NCI-H2196 (cell line): ENCODE data around the gene PLXDC2.
"Not testable (repeated sequence)": the region's sequence is repeated elsewhere in the genome, so short reads cannot be mapped to it uniquely, and the experiment has no call there.

Experiments
- DNase-seq: peaks from one replicate; lab custom pipeline; 2025; ENCODE audit not compliant: unreplicated experiment; lab: John Stamatoyannopoulos, UW

PLXDC2 gene

DNA sequence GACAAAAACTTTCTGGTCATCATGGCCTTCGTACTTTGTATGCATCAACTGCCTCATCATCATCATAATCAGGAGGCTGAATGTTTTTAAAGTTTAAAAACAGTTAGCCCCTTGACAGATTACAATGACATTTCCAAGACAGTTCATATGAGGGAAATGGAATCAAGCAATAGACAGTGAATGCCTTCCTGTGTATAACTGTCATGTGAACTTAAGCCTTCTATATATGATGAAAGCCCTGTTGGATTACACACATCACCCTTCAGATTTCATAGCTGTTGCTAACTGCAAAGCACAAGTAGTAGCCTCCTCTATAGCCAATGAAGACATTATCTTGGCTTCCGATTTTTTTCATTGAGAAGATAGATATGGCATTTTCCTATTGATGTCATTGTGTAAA is 154.0 kb downstream of the PLXDC2 start:
- no peak for DNase-seq

DNA sequence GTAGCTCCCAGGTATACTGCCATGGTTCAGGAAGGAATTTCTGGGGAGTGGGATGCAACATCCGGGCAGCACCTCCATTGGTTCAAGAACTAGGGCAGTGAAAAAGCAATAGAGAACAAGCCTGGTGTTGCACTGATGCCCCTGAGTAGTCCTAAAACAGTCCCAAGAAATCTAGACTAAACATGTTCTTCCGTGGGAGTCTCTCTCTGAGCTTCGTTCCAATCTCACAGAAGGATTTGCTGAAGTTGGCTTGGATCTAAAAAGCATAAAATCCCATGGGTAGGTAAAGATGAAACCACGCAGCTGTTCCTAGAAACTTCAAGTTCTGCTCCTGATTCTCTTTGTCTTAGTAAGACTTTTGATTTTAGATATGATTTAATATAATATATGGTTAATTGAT is 154.5 kb downstream of the PLXDC2 start:
- no peak for DNase-seq

DNA sequence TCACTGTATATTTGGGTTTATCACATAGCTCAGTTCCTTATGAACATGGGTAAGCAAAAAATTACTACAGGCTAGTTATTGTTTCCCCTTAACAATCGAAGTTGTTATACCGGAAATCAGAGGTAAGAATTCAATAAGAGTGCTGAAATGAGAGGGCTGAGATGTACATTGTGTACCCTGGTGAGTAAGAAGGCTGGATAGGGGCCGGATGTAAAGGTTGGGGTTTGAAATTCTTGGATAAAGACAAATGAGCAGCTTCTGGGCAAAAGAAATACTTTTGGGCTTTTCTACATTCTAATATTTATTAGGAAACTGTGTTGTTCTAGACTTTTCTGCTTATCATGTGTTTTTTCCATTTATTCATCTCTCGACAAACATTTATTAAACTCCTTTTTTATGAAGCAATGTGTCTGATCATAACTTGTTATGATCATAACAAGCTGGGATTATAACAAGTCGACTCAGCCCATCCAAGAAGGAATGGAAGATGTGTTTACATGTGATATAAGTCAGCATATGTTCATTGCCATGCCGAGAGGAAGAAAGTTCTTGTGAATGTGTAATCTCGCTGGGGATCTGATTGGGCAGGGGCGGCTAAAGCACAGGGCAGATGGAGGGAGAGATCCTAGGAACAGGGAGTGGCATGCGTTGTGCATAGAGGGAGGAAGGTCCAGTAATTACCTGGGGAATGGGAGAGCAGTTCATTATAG is 155.3 kb downstream of the PLXDC2 start:
- no peak for DNase-seq

DNA sequence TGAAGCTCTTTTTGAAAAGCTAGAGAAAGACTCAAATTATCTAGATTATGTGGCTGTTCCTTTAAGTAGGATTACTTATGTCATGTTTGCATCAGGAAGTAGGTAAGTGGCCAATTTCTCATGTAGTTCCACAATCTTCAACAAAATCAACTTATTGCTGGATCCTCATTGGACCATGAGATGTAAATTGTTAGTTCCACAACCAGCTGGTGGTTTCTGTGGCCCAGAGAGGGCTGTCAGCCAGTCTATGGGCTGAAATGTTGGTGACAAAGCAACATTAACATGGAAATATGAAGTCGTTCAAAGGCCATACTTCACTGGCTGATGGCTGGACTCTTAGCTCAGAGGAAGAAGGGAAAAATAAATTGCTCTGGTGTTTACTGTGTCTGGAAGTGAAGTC is 157.9 kb downstream of the PLXDC2 start:
- no peak for DNase-seq

DNA sequence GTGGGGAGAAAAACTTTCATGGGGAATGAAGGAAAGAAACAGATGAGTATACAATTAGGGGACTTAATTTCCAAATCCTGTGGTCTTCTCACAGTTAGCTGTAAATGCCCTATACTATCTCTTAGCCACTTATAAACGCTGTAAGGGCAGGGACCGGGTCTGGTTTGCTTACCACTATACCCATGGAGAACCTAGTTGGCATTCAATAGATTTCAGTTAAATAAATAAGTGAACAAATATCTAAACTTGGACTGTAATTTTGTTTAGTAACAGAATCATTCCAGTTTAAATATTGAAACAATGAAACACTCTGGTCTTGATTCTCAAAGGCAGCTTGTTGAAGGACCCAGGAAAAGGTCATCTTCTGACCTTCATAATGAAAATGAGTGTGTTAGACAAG is 158.3 kb downstream of the PLXDC2 start:
- DNase-seq = no peak

DNA sequence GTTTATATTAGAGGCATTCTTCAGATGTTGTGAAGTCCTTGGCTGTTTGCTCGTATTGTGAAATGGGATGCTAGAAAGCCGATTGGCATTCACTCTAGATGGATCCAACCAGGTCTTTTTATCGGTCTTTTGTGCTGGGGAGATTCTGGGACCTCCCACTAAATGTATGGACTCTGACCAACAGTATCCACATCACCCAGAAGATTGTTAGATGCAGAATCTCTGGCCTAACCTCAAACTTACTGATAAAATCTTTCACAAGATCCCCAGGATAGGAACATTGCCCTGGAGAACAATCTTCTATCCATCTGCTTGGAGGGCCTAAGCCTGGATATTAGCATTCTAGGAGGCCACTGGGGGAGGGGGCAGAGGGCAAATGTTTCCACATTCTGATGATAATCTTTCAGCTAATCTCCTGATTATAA is 160.9 kb downstream of the PLXDC2 start:
- DNase-seq = no peak

DNA sequence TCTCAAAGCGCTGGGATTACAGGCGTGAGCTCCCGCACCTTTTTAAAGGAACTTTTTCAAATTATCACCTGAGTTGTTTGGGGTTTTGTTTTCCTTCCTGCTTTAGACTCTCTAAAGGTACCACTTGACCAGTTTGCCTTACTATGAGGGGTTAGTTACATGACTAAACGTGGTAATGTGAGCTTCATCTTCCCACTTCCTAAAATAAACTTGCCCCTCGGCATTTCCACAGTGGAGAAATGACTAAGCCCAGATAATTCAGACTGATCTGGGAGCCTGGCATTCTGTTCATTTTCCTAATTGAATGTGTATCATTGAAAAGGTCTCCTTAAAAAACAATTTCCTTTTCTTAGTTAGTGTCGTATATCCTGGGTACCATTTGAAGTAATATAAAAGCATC is 163.4 kb downstream of the PLXDC2 start:
- DNase-seq = no peak

DNA sequence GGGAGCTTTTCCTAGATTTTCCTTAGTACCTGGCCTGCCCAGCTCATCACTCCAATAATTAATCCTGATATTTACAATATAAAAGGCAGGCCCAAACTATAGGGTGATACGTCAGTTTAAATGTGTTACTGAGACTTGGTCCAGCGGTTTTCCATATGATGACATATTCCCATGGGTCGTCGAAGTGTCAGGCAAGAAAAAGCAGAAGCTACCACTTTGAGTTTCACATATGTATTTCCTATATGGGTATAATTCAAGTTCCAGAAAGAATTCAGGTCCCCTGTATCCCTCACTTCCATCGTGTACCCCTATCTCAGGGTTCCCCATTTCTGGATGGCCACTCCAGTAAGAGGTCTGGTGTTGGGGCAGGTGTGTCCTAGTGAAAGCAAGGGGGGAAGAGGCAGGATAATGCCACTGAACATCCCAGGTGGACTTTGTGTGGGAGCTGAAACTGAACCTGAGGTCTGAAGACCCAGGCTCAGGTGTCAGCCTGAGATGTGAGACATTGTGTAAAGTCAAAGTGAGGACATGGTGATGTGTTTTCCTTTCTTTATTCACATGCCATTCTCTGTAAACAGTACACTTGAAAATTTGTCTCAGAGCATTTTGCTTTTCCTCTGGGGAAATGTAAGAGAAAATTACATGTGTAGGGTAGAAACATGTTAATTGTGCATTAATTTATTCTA is 167.8 kb downstream of the PLXDC2 start:
- no peak for DNase-seq

DNA sequence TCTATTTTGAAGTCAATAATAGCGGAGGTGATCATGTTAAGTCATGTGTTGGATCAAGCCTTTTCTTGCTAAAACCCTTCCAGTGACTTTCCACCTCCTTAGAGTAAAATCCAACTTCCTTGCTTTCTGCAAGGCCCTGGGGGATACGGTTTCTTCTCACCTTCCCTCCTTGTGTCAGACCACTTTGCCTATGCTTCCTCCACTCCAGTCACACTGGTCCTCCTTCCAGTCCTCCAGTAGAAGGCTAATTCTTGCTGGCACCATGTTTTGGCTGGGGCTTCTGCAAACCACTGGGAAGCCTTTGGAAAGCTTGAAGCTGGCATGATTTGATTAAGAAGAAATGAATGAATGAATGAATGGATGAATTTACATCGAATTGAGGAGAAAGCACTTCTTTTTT is 169.5 kb downstream of the PLXDC2 start:
- no peak for DNase-seq

DNA sequence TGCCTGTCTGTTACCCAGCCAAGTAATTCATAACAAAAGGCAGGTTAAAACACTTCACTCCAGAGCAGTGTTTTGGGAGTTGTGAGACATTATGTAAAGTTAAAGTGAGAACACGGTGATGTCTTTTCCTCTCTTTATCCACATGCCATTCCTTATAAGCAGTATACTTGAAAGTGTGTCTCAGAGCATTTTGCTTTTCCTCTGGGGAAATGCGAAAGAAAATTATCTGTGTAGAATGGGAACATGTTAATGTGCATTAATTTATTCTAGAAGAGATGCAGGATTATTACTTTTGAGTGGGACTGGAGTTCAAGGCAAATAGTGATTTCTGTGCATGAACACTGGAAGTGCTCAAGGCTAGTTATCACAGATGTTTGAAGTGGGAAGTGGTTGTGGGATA is 170.4 kb downstream of the PLXDC2 start:
- DNase-seq = no peak

DNA sequence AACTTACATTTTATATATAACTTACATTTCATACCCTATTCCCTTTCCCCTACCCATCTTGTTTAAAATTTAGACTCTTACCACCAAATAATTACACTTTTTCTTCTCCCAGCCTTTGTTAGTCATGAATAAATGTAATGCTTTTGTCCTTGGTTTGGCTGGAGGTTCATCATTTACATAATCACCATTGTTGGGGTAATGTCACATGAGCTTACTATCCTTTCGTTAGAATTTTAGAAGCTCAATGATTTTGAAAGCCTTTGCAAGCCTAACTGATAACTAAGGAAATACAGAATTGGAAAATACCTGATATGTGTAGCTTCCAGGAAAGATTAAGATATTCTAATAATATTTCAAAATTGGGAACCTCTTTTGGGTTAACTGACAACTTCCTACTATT is 171.7 kb downstream of the PLXDC2 start:
- DNase-seq = no peak

DNA sequence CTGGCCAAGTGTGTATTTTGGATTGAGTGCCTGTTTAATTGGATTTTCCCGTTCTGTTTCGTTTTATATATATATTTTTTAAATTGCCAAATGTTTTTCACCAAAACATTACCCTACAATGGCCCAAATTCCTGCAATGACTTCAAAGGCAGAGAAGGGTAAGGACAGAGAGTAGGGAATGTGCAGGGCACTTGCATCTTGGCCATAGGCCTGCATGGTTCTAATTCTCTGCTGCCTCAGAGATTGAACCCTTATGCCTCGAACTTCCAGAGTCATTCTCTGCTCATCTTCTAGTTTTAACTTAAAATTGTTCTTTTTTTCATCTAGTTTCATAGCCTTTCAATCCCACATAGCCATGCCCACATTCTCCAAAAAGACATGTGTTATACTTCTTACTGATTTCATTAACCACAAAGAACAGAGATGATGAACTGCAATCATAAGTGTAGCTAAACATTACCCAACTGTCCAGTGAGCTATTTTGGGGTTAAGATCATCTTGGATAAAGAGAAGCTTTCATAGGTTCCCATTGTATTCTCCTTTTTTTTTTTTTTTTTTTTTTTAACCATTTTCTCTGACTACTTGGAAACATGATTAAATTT is 177.6 kb downstream of the PLXDC2 start:
- DNase-seq = no peak

DNA sequence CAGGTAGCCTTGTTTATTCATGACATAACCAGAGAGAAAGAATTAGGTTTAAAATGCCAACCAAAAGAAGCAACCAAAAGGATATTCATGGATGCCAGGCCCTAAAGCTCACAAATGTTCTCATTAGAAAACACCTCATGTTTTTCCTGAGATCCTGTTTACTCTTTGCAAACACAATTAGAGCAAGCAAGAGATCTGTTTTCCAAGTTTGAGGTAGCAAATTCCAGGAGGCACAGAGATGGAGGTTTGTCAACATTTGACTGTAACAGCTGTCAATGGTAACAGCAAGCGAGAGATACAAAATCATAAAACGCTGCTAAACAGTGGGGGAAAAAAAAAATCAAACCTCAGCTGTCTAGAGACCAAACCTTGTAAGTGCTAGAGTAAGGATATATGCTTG is 182.2 kb downstream of the PLXDC2 start:
- no peak for DNase-seq

DNA sequence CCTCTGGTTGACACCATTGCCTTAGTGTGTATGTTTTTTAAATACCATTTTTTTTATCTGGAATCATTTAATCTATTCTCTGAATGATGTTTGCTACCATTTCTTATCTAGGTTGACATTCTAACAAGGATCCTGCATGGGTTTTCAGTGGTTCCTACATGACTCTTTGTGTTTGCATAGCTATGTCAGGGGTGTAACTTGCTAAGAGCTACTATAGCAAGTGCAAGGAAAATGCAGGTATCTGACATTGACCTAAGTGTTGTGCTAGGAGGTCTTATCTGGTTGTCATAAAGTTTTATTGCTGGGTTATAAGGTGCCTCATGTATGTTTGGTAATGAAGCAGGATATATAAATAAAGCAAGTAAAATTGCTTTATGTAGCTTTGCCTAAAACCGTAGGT is 183.2 kb downstream of the PLXDC2 start:
- DNase-seq = no peak

DNA sequence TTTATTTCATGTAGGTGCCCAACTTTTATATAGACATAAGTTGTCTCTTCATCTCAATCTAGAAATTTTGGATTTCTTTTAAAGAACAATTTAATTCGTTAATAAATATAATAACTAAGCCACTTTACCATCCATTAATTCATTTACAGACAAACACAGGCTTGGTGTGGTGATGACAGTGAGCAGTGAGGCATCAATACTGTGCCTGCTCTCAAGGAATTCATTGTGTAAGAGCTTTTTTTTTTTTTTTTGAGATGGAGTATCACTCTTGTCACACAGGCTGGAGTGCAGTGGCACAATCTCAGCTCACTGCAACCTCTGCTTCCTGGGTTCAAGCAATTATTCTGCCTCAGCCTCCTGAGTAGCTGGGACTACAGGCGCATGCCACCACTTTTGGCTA is 185.8 kb downstream of the PLXDC2 start:
- not testable (repeated sequence) for DNase-seq

DNA sequence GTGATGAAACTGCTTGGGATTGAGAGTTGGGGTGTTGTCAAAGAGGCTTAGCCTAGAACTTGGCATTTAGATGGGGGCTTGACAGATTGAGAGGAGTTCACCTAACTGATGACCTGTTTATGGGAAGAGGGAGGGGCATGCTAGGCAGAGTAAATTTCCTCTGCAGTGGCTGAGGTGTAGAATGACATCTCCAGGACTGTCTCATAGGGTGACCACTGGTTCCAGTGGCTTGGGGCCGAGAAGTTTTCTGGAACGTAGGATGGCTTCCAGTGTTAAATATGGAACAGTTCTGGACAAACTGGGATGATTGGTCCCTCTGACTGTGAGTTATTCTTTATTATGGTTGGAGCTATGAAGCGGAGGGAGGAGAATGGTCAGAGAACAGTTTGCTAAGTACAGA is 186.4 kb downstream of the PLXDC2 start:
- no peak for DNase-seq

DNA sequence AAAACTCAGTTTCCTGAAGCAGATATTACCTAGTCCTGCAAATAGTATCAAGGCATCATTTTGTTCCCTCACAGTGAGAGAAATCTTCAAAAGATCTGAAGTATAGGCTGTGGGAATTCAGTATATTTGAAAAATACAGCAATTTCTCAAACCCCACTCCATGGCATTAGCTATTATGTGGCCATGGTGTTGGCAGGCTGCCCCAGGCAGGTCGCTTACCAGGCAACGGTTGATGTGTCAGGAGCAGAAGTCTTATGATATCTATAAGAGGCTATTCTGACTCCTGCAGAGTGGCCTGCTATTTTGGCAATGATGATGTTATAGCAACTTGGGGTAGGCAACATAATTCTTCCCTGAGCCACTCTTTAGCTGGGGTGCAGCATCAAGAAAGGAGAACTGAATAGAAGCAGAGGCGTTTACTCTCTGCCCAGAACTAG is 187.9 kb downstream of the PLXDC2 start:
- DNase-seq = no peak

DNA sequence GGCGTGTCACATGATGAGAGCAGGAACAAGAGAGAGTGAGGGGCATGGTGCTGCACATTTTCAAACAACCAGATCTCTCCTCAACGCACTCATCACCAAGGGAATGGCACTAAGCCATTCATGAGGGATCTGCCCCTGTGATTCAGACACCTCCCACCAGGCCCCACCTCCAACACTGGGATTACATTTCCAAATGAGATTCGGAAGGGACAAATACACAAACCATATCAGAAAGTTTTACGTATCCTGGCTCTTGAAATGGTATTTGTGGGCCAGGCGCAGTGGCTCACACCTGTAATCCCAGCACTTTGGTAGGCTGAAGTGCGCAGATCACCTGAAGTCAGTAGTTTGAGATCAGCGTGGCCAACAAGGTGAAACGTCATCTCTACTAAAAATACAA is 189.4 kb downstream of the PLXDC2 start:
- DNase-seq = no peak

DNA sequence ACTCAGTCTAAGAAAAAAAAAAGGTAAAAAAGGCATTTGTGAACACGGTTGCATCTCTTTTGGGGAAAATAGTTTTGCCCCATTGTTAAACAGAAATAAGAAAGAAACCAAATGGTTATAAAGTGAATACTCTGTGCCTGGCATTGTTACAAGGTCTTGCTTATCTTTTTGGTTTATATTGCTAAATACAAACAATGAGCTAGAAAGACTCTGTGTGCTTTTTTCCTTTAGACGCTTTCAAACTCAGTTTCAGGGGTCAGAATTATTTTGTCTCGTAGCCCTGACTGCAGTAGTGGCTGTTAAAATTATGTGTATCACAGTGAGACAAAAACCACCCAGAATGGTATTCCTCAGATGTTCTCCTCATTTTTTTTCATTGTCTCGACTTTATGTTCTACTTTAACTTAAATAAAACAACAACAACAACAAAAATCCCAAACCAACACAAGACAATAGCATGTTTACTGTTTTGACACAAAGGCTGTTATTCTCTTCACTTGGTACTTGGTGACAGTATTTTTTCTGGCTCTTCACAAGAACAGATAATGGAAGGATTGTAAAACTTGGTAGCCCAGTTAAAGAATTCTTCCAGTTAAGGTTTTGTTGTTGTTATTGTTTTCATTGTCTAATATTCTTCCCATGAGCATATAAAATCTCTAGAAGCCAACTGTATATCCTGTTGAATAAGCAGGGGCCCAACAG is 190.1 kb downstream of the PLXDC2 start:
- DNase-seq = no peak

DNA sequence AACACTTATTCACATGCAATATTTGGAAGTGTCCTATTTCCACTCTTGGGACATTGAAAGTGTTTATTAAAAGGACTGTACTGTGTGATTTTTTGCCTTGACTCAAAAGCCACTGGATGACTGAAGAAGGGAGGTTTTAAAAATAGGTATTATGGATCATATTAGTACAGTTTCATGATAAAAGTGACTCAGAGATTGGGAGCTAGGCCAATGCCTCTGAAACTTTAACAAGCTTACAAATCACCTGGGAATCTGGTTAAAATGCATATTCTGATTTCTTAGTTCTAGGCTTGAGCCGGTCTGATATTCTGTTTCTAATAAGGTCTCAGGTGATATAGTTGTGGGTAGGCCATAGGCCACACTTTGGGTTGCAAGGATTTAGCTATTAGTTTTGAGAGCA is 191.2 kb downstream of the PLXDC2 start:
- no peak for DNase-seq

DNA sequence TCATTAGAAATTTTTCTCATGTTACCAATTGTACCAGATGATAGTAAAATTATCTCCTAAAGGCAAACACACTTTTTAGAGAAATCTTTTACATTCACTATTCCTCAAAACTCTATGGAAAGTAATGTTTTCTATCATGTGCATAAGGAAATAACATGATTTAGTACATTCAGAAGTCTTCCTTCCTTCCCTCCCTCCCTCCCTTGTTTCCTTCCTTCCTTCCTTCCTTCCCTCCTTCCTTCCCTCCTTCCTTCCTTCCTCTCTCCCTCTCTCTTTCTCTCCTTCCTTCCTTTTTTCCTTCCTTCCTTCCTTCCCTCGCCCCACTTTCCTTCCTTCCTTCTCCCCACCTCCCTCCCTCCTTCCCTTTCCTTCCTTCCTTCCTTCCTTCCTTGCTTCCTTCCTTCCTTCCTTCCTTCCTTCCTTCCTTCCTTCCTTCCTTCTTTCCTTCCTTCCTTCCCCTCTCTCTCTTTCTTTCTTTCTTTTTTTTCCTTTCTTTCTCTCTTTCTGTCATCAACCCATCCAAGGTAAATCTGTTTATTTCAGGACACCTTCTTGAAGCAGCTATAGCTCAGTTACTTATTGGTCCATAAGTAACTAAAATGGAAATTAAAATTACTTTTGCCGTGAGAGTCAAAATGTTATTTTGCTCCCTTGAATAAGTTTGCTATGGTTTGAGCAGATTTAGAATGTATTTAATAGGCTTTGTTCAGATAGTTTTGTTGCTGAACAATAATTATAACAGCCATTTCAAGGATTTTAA is 197.9 kb downstream of the PLXDC2 start:
- no peak for DNase-seq
